BJ (cell line): Measurements from ENCODE around the gene CABP7. TPM values are rescaled to one million over a fixed set of nuclear protein-coding genes. Genes with fewer than 3 reads are reported as not detected.

Source experiments
- CTCF ChIA-PET: fragments of 350-600 bp; formaldehyde crosslinking; extraction: SDS; loops from one replicate; lab custom pipeline; 2021; ENCODE audit warnings: antibody characterized with exemption, inconsistent platforms; lab: Yijun Ruan, JAX
- POLR2A ChIA-PET: fragments of 300-600 bp; sonication (Branson Sonifier 250); formaldehyde crosslinking; extraction: SDS; loops from one replicate; lab custom pipeline; 2021; ENCODE audit warnings: antibody characterized with exemption; lab: Charles Lee
- DNase-seq: peaks from one replicate; pipeline ENCODE4 v3.0.0-alpha.2; 2011; ENCODE audit warnings: low read depth
- H3K27me3 ChIP-seq: 2 replicates; pipeline ENCODE4 v1.6.0; 2011; ENCODE audit warnings: low read length; ENCODE audit not compliant: control insufficient read depth, insufficient read depth
- H3K36me3 ChIP-seq: 2 replicates; pipeline ENCODE4 v1.5.1; 2011; ENCODE audit warnings: low read length; ENCODE audit not compliant: control insufficient read depth, insufficient read depth
- H3K4me3 ChIP-seq: 2 replicates; pipeline ENCODE4 v1.5.1; 2011; ENCODE audit warnings: low read depth, mild to moderate bottlenecking, control low read depth, low read length
- polyA plus RNA-seq: library from polyadenylated mRNA; depleted of rRNA; stranded (reverse); fragments of >200 nt; gene quantifications from 2 replicates; pipeline ENCODE4 v1.2.3, GENCODE V29; 2011
- TF ChIP-seq, protein P1 (sequence below): IDR thresholded peaks from 2 replicates; pipeline ENCODE4 v1.5.1; 2011; ENCODE audit warnings: low read depth, mild to moderate bottlenecking, control low read depth, inconsistent platforms, low read length, moderate library complexity; ENCODE audit not compliant: insufficient read depth

The CABP7 gene
- polyA plus RNA-seq, 1 experiment, result 0.02 TPM

GRCh38 chr22:29710922-29711593 is 8.7 kb upstream of the CABP7 start:
- CTCF ChIA-PET, result no interaction called here
- Histone ChIP-seq H3K4me3 (no peak overlapping the region), H3K27me3 (peaks cover 10% of the 10 kb centered on the region), H3K36me3 (no peaks in the 10 kb centered on the region)
- TF ChIP-seq, protein P1, sequence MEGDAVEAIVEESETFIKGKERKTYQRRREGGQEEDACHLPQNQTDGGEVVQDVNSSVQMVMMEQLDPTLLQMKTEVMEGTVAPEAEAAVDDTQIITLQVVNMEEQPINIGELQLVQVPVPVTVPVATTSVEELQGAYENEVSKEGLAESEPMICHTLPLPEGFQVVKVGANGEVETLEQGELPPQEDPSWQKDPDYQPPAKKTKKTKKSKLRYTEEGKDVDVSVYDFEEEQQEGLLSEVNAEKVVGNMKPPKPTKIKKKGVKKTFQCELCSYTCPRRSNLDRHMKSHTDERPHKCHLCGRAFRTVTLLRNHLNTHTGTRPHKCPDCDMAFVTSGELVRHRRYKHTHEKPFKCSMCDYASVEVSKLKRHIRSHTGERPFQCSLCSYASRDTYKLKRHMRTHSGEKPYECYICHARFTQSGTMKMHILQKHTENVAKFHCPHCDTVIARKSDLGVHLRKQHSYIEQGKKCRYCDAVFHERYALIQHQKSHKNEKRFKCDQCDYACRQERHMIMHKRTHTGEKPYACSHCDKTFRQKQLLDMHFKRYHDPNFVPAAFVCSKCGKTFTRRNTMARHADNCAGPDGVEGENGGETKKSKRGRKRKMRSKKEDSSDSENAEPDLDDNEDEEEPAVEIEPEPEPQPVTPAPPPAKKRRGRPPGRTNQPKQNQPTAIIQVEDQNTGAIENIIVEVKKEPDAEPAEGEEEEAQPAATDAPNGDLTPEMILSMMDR, result no peak
- DNase-seq, result no peak
- POLR2A ChIA-PET, result no interaction called here

DNA sequence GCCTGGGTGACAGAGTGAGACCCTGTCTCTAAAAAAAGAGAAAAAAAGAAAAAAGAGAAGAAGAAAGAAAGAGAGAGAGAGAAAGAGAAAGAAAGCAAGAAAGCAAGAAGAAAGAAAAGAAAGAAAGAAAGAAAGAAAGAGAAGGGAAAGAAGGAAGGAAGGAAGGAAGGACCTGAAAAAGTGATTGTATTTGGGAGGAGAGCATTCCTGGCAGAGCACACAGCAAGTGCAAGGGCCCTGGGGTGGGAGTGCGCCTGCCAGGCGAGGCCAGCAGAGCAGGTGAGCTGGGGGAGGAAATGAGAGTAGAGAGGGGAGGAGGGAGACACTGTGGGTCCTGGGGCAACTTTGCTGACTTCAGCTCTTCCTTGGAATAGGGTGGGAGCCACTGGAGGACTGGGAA is 7.7 kb upstream of the CABP7 start:
- ChIA-PET POLR2A (no interaction called here), CTCF (interaction anchor here (1.1 kb wide), 1 partner anchor 48 kb away, joined by 3 read pairs; no protein-coding TSS in a partner anchor)
- no peak for DNase-seq
- TF ChIP-seq, protein P1, result no peak
- no peak overlapping the region for H3K4me3 ChIP-seq
- peaks cover 11% of the 10 kb centered on the region for H3K27me3 ChIP-seq
- H3K36me3 ChIP-seq, result no peaks in the 10 kb centered on the region

GRCh38 chr22:29713156-29713727 is 6.6 kb upstream of the CABP7 start:
- H3K36me3 ChIP-seq, result no peaks in the 10 kb centered on the region
- TF ChIP-seq, protein P1, result no peak
- peaks cover 12% of the 10 kb centered on the region for H3K27me3 ChIP-seq
- no peak overlapping the region for H3K4me3 ChIP-seq
- DNase-seq, result no peak
- POLR2A ChIA-PET, result no interaction called here
- CTCF ChIA-PET, result no interaction called here

- no peaks in the 10 kb centered on the region for H3K36me3 ChIP-seq
- POLR2A ChIA-PET, result no interaction called here
- no peak for DNase-seq
- TF ChIP-seq, protein P1, result no peak
- CTCF ChIA-PET, result interaction anchor here (0.5 to 1.1 kb wide), 2 partner anchors 9 to 443 kb away, joined by 3 to 4 read pairs; no protein-coding TSS in a partner anchor
- H3K4me3 ChIP-seq, result no peak overlapping the region
- H3K27me3 ChIP-seq, result peaks cover 26% of the 10 kb centered on the region
Observed at GRCh38 chr22:29715240-29715639, 4.6 kb upstream of the CABP7 start.

- CTCF ChIA-PET, result interaction anchor here (0.5 to 1.1 kb wide), 2 partner anchors 9 to 442 kb away, joined by 3 to 4 read pairs; no protein-coding TSS in a partner anchor
- TF ChIP-seq, protein P1, result no peak
- POLR2A ChIA-PET, result no interaction called here
- no peak overlapping the region for H3K4me3 ChIP-seq
- H3K27me3 ChIP-seq, result peaks cover 24% of the 10 kb centered on the region
- no peak for DNase-seq
- no peaks in the 10 kb centered on the region for H3K36me3 ChIP-seq
Observed at GRCh38 chr22:29715705-29716104, 4.1 kb upstream of the CABP7 start.
